Gastroesophageal sphincter (tissue), 3 donors: ENCODE results near the gene TPX2.

Source experiments
- POLR2AphosphoS5 ChIP-seq: sonication (generic); formaldehyde crosslinking; IDR thresholded peaks from one replicate; pipeline ENCODE4 v1.6.1; 2017; ENCODE audit warnings: antibody characterized with exemption
- TF ChIP-seq, protein P1 (sequence below), 4 experiments: fragments of 200-600 bp in 2 of 4; fragments of 450-650 bp in 2 of 4; sonication (generic) in 1 of 4; IDR thresholded peaks; one replicate each; pipeline ENCODE4 v1.5.1; 2017 to 2019; ENCODE audit warnings: antibody characterized with exemption in 4 of 4, mild to moderate bottlenecking in 2 of 4, moderate library complexity in 2 of 4

GRCh38 chr20:31835554-31835953 lies 96.5 kb downstream of the TPX2 start:
- TF ChIP-seq, protein P1, sequence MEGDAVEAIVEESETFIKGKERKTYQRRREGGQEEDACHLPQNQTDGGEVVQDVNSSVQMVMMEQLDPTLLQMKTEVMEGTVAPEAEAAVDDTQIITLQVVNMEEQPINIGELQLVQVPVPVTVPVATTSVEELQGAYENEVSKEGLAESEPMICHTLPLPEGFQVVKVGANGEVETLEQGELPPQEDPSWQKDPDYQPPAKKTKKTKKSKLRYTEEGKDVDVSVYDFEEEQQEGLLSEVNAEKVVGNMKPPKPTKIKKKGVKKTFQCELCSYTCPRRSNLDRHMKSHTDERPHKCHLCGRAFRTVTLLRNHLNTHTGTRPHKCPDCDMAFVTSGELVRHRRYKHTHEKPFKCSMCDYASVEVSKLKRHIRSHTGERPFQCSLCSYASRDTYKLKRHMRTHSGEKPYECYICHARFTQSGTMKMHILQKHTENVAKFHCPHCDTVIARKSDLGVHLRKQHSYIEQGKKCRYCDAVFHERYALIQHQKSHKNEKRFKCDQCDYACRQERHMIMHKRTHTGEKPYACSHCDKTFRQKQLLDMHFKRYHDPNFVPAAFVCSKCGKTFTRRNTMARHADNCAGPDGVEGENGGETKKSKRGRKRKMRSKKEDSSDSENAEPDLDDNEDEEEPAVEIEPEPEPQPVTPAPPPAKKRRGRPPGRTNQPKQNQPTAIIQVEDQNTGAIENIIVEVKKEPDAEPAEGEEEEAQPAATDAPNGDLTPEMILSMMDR (IDR thresholded peaks at IDR 0.05): no peak
- no peak for TF ChIP-seq POLR2AphosphoS5
